Erythroblast (primary cell): ENCODE data around the gene MCAT.

Source experiments
- GATA1 ChIP-seq: IDR thresholded peaks from 2 replicates; pipeline ENCODE4 v1.6.1; 2011; ENCODE audit warnings: low read depth, mild to moderate bottlenecking, control low read depth, low read length, moderate library complexity
- POLR2A ChIP-seq: IDR thresholded peaks from 2 replicates; pipeline ENCODE4 v1.6.1; 2011; ENCODE audit warnings: mild to moderate bottlenecking, low read length

- TF ChIP-seq POLR2A (no peak), GATA1 (no peak)
Measured at GRCh38 chr22:43163241-43163795, 20.1 kb upstream of the MCAT start.
